ENCODE data around the gene FEM1B. TPM values are rescaled to one million over a fixed set of nuclear protein-coding genes. Genes with fewer than 3 reads are reported as not detected.

The FEM1B gene
- total and polyA plus RNA-seq, 2 donors: 32.4 to 103 TPM

DNA sequence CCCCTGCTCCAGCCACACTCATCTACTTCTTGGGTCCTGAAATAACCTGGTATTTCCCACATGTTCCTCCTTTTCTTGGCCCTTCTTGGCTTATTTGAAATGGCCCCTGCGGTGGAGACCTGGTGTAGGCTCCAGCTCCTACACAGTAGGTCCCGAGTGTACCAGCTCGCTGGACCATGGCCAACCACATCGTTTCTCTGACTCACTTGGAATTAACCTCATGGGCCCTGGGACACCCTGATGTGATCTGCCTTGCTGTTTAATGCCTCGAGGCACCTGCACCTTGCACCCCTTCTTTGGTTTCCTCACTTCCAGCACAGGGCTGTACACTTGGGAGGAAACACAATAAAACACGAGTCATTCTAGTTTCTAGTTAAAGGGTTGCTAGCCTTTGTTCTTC lies 60.3 kb downstream of the FEM1B start:
- 66% methylated on average over 6 of the region's 6 CpGs for WGBS
- Histone ChIP-seq H3K27ac (ENCODE audit: low read depth) (no peak overlapping the region), H3K4me1 (ENCODE audit: insufficient read depth) (no peaks in the 10 kb centered on the region), H3K36me3 (ENCODE audit: insufficient read depth) (no peaks in the 10 kb centered on the region), H3K4me3 (ENCODE audit: low read depth, low read length) (no peak overlapping the region)
- no peak for DNase-seq (ENCODE audit: extremely low spot score)

DNA sequence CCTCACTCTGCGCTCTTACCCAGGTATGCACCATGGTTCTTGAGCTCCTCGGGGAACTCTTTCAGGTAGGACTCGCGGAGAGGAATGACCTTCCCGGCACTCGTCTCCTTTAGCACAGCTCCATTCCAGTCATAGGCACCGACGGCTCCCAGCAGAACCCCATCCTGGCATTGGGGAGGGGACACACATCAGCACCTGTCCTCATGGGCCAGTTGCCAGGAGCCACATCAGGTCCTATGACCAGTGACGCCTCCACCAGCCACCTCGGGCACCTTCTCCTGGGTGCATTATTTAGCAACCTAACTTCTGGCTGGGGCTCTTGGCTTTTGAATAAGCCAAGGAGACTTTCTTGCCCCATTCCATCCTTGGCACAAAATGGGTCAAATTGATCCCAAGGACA lies 61.9 kb downstream of the FEM1B start:
- DNase-seq (ENCODE audit: extremely low spot score): no peak
- H3K4me3 ChIP-seq (ENCODE audit: low read depth, low read length): no peak overlapping the region
- no peak overlapping the region for H3K27ac ChIP-seq (ENCODE audit: low read depth)
- H3K36me3 ChIP-seq (ENCODE audit: insufficient read depth): no peaks in the 10 kb centered on the region
- 94% methylated on average over 10 of the region's 10 CpGs for WGBS
- H3K4me1 ChIP-seq (ENCODE audit: insufficient read depth): no peaks in the 10 kb centered on the region

DNA sequence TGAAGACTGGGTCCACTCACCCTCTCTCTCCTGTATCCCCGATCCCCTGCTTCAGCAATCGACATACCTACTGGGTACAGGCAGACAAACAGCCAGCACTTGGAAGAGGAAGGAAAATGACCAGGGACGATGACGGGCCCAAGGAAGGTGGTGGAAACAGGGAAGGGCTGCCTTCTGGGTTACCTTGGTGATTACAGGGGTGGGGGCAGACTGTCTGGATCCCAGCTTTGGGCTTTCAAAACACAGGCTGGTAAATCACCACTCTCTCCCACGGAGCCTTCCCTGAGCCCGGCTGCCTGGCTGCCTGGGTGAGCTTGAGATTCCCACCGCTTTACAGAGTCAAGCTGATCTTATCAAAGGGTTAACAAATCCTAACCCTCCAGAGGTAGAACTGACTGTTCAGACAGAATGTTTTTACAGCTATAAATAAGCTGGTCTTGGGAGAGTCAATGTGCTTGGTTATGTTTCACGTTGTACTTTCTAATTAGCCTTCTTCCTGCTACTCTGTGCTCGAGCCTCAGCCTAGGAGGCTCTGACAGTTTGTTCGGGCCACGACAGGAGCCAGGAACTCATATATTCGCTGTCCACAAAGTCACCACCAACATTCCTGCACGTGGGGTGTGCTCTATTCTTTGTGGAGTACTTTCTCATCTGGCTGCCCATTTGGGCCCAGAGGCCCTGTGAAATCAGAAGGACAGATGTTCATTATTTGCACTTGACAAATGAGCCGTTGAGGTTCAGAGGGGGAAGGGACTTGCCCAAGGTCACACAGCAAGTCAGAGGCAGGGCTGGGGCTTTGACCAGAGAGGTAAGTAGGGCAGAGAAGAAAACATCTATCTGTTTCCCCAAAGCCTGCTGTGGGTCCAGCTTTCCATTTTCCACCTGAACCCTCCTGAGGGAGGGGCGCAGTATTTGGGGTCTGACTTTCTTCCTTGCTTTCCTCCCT lies 63.5 kb downstream of the FEM1B start:
- peak; percentile 33 for DNase-seq (ENCODE audit: extremely low spot score)
- H3K36me3 ChIP-seq (ENCODE audit: insufficient read depth): no peaks in the 10 kb centered on the region

DNA sequence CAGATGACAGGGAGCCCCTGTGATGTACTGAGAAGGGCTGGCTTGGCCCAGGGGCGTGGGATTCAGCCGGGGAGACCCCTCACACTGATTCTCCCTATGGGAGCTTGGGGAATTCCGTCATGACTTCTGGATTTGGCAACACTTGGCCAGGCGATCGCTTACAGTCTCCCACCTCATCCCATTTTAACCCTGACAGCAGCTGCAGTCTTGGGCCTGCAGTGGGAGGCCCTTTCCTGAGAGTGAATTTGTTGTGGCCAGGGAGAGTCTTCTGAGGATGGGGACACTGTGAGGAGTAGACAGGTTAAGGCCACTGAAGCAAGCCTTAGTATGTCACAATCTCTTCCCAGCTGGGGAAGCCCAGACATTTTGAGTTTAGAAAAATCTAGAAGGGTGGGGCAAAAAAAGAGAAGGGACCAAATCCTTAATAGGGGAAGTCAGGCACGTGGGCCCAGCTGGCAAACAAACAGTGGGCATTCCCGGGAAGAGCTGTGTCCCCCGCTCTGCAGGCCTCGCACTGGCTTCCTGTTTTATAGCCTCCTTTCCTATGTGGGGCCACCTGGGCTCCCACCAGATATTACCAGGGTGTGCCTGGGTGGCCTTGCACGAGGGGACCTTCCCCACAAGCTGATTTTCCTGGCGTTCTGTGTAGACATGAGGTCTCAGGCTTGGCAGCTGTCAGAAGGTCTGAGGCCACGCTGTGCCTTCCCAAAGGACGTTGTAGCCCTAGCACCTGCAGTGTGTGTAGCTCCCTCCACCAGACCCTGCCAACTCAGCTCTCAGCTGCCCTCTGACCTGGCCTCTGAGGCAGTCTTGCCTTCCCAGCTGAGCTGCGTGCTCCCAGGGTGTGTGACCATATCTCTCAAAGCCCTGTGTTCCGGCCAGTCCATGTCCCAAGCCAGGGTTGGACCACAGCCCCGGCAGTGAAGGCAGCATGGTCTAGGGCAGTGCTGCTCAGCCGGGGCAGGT lies 64.5 kb downstream of the FEM1B start:
- no peak for DNase-seq (ENCODE audit: extremely low spot score)
- no peaks in the 10 kb centered on the region for H3K4me1 ChIP-seq (ENCODE audit: insufficient read depth)
- H3K27ac ChIP-seq (ENCODE audit: low read depth): no peak overlapping the region
- no peak overlapping the region for H3K4me3 ChIP-seq (ENCODE audit: low read depth, low read length)
- 71% methylated on average over 17 of the region's 17 CpGs for WGBS
- no peaks in the 10 kb centered on the region for H3K36me3 ChIP-seq (ENCODE audit: insufficient read depth)

More for the DNA sequence above, 63.5 kb downstream of the FEM1B start:
- no peaks in the 10 kb centered on the region for H3K4me1 ChIP-seq (ENCODE audit: insufficient read depth)
- WGBS: 71% methylated on average over 15 of the region's 15 CpGs
- no peak overlapping the region for H3K27ac ChIP-seq (ENCODE audit: low read depth)
- no peak overlapping the region for H3K4me3 ChIP-seq (ENCODE audit: low read depth, low read length)

DNA sequence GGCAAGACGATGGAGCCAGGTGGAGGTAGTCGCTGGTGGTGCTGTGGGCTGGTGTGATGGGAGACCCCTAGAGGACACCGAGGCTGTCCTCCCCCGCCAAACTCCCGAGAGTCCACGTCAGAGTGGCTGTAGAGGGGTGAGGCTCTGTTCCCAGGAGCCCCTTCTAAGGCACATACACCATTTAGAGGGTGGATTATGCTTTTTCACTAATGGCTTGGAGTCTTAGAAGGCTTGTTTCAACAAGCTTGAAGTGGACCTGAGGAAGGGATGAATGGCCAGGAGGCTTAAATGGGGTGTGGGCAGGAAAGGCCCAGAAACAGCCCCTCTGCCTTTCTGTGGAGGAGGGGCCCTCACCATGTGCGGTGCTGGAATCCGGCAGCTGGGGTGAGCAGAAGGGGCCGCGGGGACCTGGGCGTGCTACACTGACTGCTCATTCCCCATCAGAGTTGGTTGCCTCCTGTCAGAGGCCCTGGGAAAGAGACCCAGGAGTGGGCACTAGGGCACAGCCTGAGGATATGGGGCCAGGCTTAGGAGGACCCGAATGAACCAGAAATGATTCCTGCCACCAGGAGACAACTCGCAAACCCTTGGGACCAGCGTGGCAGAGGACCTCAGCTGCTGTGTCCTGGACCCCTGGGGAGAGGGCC lies 66.2 kb downstream of the FEM1B start:
- WGBS: 84% methylated on average over 14 of the region's 14 CpGs

DNA sequence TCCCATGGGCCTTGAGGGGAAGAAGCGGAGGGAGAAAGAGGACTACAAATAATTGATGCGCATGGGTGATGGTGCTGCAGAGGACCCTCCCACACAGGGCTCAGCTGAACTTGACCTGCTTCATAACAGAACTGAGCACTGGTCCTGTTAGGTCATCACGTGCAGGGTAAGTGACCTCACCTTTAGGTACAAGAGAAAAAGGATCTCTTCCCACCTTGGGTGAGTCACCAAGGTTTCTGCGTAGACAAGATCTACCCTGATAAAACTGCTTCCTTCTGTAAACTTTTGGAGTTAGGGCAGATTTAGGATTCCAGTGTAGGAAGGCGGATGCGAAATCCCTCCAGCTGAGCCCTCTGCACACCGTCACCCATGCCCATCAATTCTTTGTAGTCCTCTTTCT lies 67.1 kb downstream of the FEM1B start:
- 94% methylated on average over 7 of the region's 7 CpGs for WGBS
- H3K4me3 ChIP-seq (ENCODE audit: low read depth, low read length): no peak overlapping the region
- no peak overlapping the region for H3K27ac ChIP-seq (ENCODE audit: low read depth)
- H3K4me1 ChIP-seq (ENCODE audit: insufficient read depth): no peaks in the 10 kb centered on the region
- no peaks in the 10 kb centered on the region for H3K36me3 ChIP-seq (ENCODE audit: insufficient read depth)
- DNase-seq (ENCODE audit: extremely low spot score): no peak

More for the DNA sequence above, 66.2 kb downstream of the FEM1B start:
- no peak overlapping the region for H3K4me3 ChIP-seq (ENCODE audit: low read depth, low read length)
- H3K27ac ChIP-seq (ENCODE audit: low read depth): no peak overlapping the region
- H3K4me1 ChIP-seq (ENCODE audit: insufficient read depth): no peaks in the 10 kb centered on the region
- no peak for DNase-seq (ENCODE audit: extremely low spot score)
- no peaks in the 10 kb centered on the region for H3K36me3 ChIP-seq (ENCODE audit: insufficient read depth)

Other genes with a start within 250 kb of the FEM1B start
- gene PIAS1, start 223.4 kb upstream of the FEM1B start, total RNA-seq: 79.8 TPM
- gene PIAS1, start 223.4 kb upstream of the FEM1B start, polyA plus RNA-seq: 32.1 TPM
- gene CALML4, start 72.4 kb upstream of the FEM1B start, total RNA-seq: 13.6 TPM
- gene CALML4, start 72.4 kb upstream of the FEM1B start, polyA plus RNA-seq: 6.1 TPM
- gene CLN6, start 48.0 kb upstream of the FEM1B start, total RNA-seq: 17.3 TPM
- gene CLN6, start 48.0 kb upstream of the FEM1B start, polyA plus RNA-seq: 22.0 TPM
- 16.6 TPM for gene ITGA11, start 154.4 kb downstream of the FEM1B start, total RNA-seq
- 2.9 TPM for gene ITGA11, start 154.4 kb downstream of the FEM1B start, polyA plus RNA-seq

Measured in urinary bladder (tissue), 4 donors.